GM19240 (cell line): ENCODE results near the gene NGFR.
A peak's percentile ranks its signal among the peaks of the same experiment; 100 is the strongest.

Experiments used
- DNase-seq: peaks from one replicate; pipeline ENCODE4 v3.0.0; 2011; ENCODE audit warnings: low spot score; ENCODE audit not compliant: insufficient read length

The NGFR gene

DNA sequence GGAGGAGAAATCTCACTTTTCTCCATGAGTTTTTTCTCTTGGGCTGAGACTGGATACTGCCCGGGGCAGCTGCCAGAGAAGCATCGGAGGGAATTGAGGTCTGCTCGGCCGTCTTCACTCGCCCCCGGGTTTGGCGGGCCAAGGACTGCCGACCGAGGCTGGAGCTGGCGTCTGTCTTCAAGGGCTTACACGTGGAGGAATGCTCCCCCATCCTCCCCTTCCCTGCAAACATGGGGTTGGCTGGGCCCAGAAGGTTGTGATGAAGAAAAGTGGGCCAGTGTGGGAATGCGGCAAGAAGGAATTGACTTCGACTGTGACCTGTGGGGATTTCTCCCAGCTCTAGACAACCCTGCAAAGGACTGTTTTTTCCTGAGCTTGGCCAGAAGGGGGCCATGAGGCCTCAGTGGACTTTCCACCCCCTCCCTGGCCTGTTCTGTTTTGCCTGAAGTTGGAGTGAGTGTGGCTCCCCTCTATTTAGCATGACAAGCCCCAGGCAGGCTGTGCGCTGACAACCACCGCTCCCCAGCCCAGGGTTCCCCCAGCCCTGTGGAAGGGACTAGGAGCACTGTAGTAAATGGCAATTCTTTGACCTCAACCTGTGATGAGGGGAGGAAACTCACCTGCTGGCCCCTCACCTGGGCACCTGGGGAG is 19.1 kb downstream of the NGFR start:
- DNase-seq, result no peak

DNA sequence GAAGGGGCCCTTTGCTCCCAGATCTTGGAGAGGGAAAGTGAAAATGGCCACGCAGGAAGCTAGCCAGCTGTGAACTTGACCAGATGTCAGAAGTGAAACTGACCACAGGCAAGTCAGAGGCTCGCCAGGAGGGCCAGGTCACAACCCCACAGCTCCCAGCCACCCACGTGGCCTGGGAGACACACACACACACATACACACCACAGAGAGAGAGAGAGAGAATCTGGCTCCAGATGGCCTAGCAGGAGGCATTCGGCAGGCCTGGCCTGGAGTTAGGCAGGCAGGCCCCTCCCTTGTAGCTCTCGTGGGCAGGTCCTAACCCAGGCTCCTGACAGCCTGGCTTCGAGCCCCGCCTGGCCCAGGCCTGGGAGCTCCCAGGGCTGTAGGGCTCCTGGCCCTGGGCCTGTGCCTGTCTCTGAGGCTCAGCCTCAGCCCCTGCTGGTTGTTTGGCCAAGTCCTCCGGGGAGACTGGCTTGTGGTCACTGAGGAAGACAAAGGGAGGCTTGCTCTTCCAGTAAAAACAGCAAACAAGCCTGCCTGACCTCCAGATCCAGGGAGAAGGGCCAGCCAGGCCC is 20.2 kb downstream of the NGFR start:
- peak; percentile 94 for DNase-seq

DNA sequence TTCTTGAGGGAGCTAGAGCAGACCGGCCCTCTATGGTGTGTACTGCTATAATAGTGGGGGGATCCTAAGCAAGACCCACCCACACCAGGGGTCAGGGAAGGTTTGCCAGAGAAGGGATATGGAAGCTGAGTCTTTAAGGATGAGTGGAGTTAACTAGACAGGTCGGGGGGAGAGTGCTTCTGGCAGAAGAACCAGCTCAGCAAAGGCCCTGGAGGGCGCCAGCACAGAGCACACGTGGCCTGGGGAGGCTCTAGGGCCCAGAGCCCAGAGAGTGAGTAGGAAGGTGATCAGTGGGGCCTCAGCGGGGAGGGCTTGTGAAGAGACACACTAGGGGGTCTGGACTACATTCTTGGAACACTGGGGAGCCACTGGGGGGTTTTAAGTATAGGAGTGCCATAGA is 21.1 kb downstream of the NGFR start:
- no peak for DNase-seq

DNA sequence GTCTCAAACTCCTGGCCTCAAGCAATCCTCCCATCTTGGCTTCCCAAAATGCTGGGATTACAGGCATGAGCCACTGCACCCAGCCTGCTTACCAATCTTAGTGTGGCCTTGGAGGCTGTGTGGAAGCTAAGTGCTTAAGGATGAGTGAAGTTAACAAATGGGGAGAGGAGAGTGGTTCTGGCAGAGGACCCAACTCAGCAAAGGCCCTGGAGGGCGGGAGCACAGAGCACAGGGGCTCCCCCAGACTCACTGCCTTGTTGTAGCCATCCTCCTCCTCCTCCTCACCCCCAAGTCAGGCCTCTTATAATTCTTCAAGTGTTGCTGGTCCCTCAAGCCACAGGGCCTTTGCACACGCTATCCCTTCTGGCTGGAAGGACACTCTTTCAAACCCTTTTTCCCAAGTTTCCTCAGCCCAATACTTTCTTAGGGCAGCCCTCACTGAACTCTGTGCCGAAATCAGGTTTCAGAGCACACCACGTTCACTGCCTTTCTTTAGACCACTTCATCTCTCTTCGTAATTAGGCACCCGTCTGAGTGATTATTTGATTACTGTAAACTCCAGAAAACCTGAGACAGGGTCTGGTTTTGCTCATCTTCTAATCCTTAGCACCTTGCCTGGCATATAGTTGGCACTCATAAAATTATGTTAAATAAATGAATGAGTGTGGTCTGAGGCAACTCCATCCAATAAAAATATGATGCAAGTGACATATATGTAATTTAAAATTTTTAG is 23.4 kb downstream of the NGFR start:
- no peak for DNase-seq

DNA sequence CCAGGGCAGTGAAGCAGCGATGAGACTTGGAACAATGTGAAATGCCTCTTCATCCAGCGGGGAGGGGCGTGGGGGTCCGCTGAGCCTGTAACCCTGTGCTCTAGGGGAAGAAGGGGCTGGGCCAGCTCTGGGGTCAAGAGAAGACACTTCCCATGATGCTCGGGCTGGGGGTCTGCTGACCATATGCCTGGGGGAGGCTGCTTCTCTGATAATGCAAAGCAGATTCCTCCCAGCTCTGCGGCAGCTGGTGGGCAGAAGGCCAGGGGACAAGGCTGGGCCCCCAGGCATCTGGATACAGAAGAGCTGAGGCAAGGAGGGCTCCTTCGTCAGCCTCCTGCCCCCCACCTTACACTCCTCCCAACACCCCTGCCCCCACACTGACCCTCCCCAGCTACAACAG is 24.7 kb downstream of the NGFR start:
- DNase-seq, result no peak

DNA sequence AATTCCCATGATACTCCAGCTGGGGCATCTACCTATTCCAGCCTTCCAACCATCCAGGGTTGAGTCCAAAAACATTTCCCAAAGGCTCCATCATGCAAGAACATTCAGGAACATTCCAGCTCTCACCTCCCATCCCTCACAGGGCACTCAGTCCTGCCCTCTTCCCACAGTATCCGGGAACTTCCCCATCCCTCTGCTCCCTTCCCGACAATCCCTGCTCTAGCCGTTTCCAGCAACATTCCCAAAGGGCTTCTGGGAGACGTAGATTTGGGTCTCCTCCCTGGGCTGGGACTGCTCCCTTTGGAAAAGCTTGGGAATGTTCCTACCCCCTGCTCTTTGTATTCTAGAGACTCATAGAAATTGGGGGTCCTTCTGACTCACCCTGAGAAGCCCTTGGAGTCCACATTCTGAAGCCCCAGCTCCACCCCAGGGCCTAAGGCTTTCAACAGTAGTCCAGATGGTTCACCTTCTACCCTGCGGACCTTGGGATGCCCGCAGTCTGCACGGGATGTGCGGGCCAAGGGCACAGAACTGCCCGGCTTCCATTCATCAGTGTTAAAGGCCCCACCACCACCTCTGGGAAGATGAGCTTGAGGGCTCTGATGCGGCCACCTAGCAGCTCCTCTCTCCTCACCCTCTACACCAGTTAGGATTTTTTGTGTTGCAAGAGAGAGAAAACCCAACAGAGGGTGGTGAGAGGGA is 25.4 kb downstream of the NGFR start:
- DNase-seq, result no peak

DNA sequence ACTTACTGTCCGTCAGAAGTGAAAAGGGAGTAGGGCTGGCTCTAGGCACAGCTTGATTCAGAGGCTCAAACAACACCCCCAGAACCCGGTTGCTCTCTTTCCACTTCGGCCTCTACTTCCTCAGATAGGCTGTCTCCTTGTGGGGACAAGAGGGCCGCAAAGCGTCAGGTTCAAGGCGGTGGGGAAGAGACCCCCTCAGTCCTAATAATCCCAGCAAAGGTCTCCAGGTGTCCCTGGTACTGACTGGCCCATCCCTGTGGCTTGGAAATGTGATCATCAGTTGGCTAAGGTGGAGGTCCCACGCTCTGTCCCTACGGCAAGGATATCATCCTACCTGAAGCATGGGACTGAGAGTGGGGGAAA is 26.0 kb downstream of the NGFR start:
- no peak for DNase-seq

DNA sequence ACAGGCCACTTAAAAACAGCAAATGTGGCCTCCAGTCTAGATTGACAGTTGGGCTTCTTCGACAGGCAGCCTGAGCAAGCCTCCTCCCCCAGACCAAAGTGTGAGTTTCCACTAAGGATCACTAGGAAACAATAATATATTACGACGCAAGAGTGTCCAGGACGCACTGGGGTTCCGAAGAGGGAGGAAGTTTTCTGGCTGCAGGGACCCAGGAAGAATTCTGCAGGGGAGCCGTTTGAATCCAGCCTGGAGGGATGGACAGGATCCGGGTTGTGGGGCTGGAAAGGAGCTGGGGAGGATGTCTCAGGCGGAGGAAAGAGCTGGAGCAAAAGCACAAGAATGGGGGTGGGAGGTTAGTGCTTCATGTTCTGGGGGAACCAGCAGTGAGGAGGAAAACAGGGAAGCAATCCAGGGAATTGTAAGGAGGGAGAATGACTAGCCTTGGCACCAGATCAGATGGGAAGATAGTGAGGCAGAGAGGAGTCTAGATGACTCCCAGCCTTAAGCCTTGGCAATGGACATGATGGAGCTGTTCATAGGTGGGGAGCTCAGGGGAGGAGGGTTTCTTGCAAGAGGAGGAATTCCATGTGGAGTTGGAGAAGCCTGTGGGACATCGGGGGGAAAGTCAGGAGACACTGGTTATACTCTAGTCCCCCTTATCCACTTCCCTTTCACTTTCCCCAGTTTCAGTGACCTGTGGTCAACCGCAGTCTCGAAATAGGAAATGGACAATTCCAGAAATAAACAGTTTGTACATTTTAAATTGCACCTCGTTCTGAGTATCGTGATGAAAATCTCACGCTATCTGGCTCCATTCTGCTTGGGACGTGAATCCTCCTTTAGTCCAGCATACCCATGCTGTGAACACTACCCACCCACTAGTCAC is 26.6 kb downstream of the NGFR start:
- no peak for DNase-seq

DNA sequence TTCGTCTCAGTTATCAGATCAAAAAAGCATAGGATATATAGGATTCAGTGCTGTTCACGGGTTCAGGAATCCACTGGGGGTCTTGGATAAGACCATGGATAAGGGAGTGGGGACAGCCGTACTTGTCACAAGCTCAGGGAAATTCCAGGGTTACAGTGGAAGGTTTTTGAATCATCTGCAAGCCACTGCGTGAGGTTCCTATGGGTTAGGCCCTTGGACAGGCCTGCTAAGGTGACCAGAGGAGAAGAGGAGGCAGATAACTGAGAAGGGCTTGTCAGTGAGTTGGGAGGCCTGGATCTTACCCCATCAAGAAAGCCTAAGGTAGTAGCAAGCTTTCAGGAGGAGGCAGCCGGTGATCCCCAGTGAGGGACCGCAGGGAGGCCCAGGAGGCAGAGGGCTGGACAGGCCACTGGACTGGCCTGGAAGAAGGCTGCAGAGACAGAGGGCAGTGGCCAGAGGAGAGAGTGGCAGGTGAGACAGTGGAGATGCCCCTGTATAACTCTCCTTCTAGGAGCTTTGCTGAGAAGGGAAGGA is 27.3 kb downstream of the NGFR start:
- no peak for DNase-seq

DNA sequence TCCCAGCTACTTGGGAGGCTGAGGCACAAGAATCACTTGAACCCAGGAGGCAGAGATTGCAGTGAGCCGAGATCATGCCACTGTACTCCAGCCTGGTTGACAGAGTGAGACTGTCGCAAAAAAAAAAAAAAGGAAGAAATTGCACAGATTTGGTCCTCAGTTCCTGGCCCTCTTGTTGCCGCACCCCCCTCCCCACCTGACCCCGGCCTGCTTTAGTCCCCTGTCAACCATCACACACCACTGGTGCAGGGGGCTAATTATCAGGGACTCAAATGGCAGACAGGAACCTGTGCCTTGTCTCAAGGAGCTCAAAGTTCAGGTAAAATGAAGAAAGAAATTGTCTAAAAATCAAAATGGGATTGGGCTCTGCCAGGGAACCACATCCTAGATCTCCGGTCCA is 28.1 kb downstream of the NGFR start:
- no peak for DNase-seq

DNA sequence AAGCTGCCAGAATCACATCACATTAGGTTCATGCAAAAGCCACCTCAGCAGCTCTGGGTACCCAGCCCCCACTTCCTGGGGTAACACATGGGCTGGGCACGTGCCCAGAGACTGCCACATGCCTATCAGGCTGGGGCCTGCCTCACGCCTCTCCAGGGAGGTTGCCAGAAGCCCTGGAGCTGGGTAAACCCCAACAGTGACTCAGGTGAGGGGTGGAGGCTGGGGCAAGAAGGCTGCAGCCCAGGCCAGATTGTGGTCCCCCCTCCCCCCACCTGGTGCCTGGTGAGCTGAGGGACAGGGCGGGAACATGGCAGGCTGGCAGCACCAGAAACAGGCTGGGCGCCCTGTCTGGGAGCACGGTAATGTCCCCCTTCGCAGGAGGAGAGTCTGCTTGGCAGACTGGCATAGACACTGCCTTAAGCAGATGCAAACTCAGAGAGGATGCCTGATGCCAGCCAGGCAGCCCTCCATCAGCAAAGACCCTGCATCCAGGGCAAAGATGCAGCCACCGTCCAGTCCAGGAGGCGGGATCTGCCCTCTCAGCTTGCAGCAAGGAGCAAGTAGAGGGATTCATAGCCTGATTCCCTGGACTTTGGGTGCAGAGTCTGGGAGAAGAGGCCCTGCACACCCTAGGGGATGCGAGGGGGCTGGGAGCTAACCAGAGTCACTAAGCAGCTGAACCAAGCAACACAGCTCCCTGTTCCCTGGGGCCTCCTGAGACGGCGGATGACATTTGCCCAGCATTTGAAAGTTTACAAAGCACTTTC is 28.8 kb downstream of the NGFR start:
- no peak for DNase-seq

DNA sequence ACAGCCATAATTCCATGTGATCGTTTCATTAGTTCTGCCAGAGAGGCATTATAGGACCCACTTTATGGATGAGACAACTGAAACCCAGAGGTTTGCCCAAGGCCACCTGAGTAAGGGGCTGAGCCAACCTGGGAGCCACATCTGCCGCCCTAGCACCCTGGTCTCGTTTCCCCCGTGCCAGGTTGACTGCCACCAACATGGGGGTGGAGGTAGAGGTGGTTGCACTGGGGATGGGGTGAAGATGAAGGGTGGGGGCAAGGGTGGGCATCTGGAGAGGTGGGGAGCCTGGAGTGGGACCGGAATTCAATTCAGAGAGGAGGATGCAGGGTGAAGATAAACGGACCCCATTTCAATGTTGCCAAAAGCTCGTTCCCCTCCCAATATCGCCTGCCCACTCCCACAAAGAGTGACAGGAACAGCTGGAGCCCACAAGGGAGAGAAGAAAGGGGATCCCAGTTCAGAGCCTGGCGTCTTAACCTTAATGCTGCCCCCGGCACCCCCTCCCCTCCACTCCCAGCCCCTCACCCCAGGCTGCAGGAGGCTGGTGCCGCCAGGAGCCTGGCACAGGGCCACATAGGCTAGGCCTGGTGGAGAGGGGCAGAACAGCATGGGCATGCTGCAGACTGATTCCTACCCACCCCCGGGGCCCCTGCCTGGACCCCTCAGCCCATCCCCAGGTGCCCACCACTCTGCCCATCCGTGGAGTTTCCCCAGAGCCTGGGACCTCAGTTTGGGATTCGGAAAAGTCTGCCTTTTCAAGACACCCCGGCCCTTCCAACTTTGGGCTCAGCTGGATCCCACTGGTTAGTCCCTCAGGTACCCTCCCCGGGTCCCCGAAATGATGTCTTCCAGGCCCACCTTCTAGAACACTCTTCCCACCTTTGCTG is 29.6 kb downstream of the NGFR start:
- no peak for DNase-seq

DNA sequence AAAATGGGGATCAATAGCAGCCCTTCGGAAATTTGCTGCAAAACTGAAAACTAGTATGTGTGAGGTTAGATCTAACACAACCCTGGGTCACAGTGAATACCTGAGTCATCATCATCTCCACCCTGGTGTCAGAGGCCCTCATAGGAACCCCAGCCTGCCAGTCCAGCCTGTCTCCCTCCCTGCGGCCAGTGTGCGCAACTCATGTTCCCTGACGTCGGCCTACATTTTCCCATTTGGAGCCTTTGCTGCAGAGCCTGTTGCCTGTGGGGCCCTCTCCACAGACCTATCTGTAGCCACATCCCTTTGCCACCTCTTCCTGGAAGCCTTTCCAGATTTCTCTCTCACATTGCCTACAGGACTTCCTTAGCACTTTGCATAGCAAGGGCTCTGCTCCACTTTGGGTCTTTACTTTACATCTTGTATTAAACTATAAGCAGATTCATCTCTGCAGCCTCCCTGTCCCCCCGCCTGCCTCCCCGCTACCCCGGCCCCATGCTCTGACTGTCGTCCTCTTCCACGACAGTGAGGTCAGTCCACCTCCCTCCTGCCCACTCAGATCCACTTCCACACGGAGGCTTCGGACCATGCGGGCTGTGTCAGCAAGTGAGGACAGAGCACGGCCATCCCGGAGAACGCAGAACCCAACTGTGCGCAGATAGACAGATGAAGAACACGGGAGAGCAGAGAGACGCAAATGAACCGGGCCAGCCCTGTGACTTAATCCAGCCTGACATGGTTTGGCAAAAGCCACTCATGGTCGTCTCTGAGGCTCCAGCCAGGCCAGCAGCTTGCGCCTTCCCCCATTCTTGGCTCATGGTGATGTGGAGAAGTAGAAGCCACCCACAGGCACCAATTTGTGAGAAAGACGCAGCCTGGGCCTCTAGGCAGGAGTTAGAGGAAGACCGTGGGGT is 31.0 kb downstream of the NGFR start:
- DNase-seq, result no peak

DNA sequence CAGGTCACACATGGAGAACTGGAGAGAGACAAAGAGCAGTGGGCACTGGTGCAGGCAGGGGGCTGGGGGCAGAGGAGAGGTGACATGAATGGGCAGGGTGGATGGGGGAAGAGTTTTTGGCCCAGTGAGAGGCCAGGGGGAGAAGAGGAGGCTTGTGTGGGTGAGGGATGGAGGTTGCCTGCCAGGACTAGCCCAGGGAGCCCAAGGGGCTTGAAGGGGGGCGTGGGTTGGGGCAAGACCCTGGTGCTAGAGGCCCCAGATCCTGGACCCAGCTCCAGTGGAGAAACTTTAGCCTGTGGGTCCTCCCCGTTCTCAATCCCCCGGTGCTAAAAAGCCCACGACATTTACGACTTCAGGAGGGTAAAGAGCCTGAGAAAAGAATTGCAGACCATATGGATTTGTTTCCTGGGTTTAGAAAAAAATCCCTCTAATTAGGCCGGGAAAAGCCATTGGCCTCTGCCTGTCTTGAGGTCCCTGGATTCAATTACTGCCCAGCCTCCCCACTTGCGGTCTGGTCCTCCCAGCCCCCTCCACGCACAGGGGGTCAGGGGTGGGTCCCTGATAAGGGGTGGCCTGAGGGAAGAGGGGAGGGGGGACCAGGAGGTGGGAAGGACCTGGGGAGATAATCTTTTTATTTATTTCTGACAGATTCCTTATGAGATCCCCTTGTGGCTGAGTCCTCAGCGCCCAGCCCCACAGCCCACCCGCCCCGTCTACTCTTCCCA is 33.0 kb downstream of the NGFR start:
- DNase-seq, result no peak

DNA sequence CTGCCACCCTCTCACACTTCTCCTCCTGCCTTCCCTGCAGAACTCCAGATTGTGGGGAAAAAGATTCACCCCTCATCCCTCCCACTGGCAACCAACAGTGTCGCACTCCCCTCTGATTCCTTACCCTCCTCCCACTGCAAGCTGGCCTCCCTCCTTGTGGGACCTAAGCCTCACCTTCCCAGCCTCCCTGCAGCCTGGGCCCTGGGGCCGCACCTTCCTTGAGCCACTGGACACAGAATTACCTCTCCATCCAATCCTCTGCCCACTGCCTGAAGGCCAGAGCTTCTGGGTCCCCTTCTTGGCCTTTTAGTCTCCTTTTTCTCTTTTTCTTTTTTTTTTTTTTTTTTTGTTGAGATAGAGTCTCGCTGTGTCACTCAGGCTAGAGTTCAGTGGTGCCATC is 33.9 kb downstream of the NGFR start:
- no peak for DNase-seq

DNA sequence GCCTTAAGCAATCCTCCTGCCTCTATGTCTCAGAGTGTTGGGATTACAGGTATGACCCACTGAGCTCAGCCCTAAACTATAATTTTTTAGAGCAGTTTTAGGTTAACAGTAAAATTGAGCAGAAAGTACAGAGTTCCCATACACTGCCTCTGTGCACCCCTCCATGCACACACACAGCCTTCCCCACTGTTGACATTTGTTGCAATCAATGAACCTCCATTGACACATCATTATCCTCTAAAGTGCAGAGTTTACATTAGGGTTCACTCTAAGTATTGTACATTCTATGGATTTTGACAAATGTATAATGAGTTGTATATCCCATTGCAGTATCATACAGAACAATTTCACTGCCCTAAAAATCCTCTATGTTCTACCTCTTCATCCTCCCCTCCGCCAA is 35.0 kb downstream of the NGFR start:
- DNase-seq, result no peak

DNA sequence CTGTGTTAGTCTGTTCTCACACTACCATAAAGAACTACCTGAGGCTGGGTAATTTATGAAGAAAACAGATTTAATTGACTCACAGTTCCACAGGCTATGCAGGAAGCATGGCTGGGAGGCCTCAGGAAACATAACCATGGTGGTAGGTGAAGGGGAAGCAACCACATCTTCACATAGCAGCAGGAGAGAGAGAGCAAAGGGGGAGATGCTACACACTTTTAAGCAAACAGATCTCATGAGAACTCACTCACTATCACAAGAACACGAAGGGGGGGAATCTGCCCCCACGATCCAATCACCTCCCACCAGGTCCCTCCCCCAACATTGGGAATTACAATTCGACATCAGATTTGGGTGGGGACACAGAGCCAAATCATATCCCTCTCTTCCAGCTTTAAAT is 48.8 kb downstream of the NGFR start:
- no peak for DNase-seq
